PFSK-1 (cell line): Measurements from ENCODE around the gene PXMP2.
A peak's percentile ranks its signal among the peaks of the same experiment; 100 is the strongest.

Experiments used
- POLR2AphosphoS5 ChIP-seq: IDR thresholded peaks from 2 replicates; pipeline ENCODE4 v1.6.1; 2012; ENCODE audit warnings: low read depth, mild to moderate bottlenecking, control low read depth, low read length, moderate library complexity
- TAF1 ChIP-seq: IDR thresholded peaks from 2 replicates; pipeline ENCODE4 v1.6.1; 2012; ENCODE audit warnings: low read length, control low read depth, borderline replicate concordance; ENCODE audit not compliant: insufficient read depth

GRCh38 chr12:132673288-132674179, 13.9 kb upstream of the PXMP2 start:
- TF ChIP-seq POLR2AphosphoS5 = peak; percentile 59
- TF ChIP-seq TAF1 = no peak
